Stomach (tissue), 9 donors: ENCODE data around the gene TUT1. TPM values are rescaled to one million over a fixed set of nuclear protein-coding genes. Genes with fewer than 3 reads are reported as not detected.
A peak's percentile ranks its signal among the peaks of the same experiment; 100 is the strongest.

ENCODE experiments used
- DNase-seq, 2 donors: peaks; one replicate each; pipeline versions ENCODE4 v3.0.0 to v3.0.0-alpha.2; 2013 to 2019
- H3K27ac ChIP-seq, 5 donors: fragments of 200-600 bp in 4 of 5; sonication (generic) in 4 of 5; one replicate each; pipeline ENCODE4 v1.5.1; 2013 to 2019; ENCODE audit warnings: mild to moderate bottlenecking in 1 of 5, moderate library complexity in 1 of 5
- H3K27me3 ChIP-seq, 3 donors: fragments of 200-600 bp; sonication (generic); one replicate each; pipeline ENCODE4 v1.5.1; 2017 to 2019; ENCODE audit warnings: mixed run types in 1 of 3
- H3K36me3 ChIP-seq, 4 donors: fragments of 200-600 bp; sonication (generic); 1 replicate in 3 of 4; 2 replicates in 1 of 4; pipeline ENCODE4 v1.5.1; 2016 to 2019
- H3K4me1 ChIP-seq, 4 donors: fragments of 200-600 bp; sonication (generic); one replicate each; pipeline ENCODE4 v1.5.1; 2016 to 2019
- H3K4me3 ChIP-seq, 4 donors: fragments of 200-600 bp; sonication (generic) in 3 of 4; one replicate each; pipeline ENCODE4 v1.5.1; 2016 to 2019; ENCODE audit warnings: mild to moderate bottlenecking in 1 of 4
- H3K9me3 ChIP-seq, 4 donors: fragments of 200-600 bp; sonication (generic); one replicate each; pipeline ENCODE4 v1.5.1; 2016 to 2019
- CTCF ChIP-seq, 7 experiments: fragments of 450-650 bp in 4 of 7; fragments of 200-600 bp in 3 of 7; sonication (generic) in 3 of 7; IDR thresholded peaks; one replicate each; pipeline ENCODE4 v1.5.1; 2016 to 2019; ENCODE audit warnings: antibody characterized with exemption in 7 of 7, control low read depth in 2 of 7, mild to moderate bottlenecking in 1 of 7
- EP300 ChIP-seq: sonication (generic); formaldehyde crosslinking; IDR thresholded peaks from one replicate; pipeline ENCODE4 v1.6.1; 2017; ENCODE audit warnings: antibody characterized with exemption
- POLR2A ChIP-seq, 4 donors: fragments of 450-650 bp; IDR thresholded peaks; one replicate each; pipeline ENCODE4 v1.6.1; 2016; ENCODE audit warnings: antibody characterized with exemption in 4 of 4, control low read depth in 2 of 4, mild to moderate bottlenecking in 1 of 4, moderate library complexity in 1 of 4
- POLR2AphosphoS5 ChIP-seq, 3 donors: sonication (generic); formaldehyde crosslinking; IDR thresholded peaks; one replicate each; pipeline ENCODE4 v1.6.1; 2016; ENCODE audit warnings: antibody characterized with exemption in 3 of 3
- WGBS, 5 donors: extraction: QIAGEN DNeasy Blood & Tissue Kit in 3 of 5; methylation state at CpG; one replicate each; pipeline versions ENCODE4 v1.1.5 to v1.1.7; 2013 to 2018; 5-methylcytosine and 5-hydroxymethylcytosine counted together
- intact Hi-C: fragments of 100-400 bp; cut with DNase I; formaldehyde crosslinking; loops from one replicate; pipeline ENCODE4 v1.15.1; 2023; ENCODE audit warnings: low total_unique reads
- polyA plus RNA-seq, 3 donors: library from polyadenylated mRNA; stranded (reverse); fragments of 200-250 nt; gene quantifications; one replicate each; pipeline ENCODE4 v1.2.3, GENCODE V29; 2013
- total RNA-seq, 5 donors: library from RNA; depleted of rRNA; stranded (reverse); fragments of >200 nt; gene quantifications; one replicate each; pipeline versions ENCODE4 v1.1.0 to v1.2.3, GENCODE V29; 2014 to 2016
- donor health status: healthy with polysubstance abuse.
- donor health status: Bipolar disorder and iron deficiency.
- donor health status: healthy.

TUT1 gene
- total and polyA plus RNA-seq, 8 donors = 6.1 to 36.2 (median 14.8) TPM

GRCh38 chr11:62615521-62615920 lies 24.2 kb upstream of the TUT1 start:
- intact Hi-C loops = no loop called here
- Histone ChIP-seq H3K4me1 (peaks cover 25 to 41% (median 30%) of the 10 kb centered on the region in 4 donors), H3K27me3 (no peaks in the 10 kb centered on the region), H3K36me3 (peaks cover 6 to 44% (median 35%) of the 10 kb centered on the region in 4 donors), H3K9me3 (no peaks in the 10 kb centered on the region), H3K4me3 (no peak overlapping the region), H3K27ac (no peak overlapping the region)
- TF ChIP-seq EP300 (no peak), POLR2AphosphoS5 (IDR thresholded peaks at IDR 0.05) (no peak), CTCF (IDR thresholded peaks at IDR 0.05) (no peak), POLR2A (IDR thresholded peaks at IDR 0.05) (no peak)
- no peak for DNase-seq
- WGBS, 5 donors = 82 to 94% (median 85%) methylated on average over 3 to 7 of the region's 7 CpGs

- TF ChIP-seq POLR2AphosphoS5 (IDR thresholded peaks at IDR 0.05) (peak in 1 of 3 donors; percentile 23), EP300 (no peak)
- no peaks in the 10 kb centered on the region for H3K27me3 ChIP-seq
- WGBS, 5 donors = 61 to 74% (median 65%) methylated on average over 7 to 8 of the region's 8 CpGs
- no peaks in the 10 kb centered on the region for H3K9me3 ChIP-seq
- peak overlapping the region in 4 of 5 donors; percentile 95 to 97 (median 96) for H3K27ac ChIP-seq
- intact Hi-C loops = no loop called here
- H3K36me3 ChIP-seq = peaks cover 13 to 56% (median 46%) of the 10 kb centered on the region in 4 donors
- H3K4me3 ChIP-seq = no peak overlapping the region
- peak; percentile 56 to 65 for DNase-seq
- H3K4me1 ChIP-seq = peaks cover 20 to 36% (median 28%) of the 10 kb centered on the region in 4 donors
These were observed 23.0 kb upstream of the TUT1 start for GRCh38 chr11:62614275-62614674.

GRCh38 chr11:62613291-62613778 lies 22.0 kb upstream of the TUT1 start:
- H3K4me3 ChIP-seq = peak overlapping the region; percentile 75 to 84 (median 76)
- TF ChIP-seq CTCF (IDR thresholded peaks at IDR 0.05) = no peak
- TF ChIP-seq POLR2AphosphoS5 (IDR thresholded peaks at IDR 0.05) = no peak
- intact Hi-C loops = no loop called here
- H3K9me3 ChIP-seq = no peaks in the 10 kb centered on the region
- WGBS, 5 donors = 27 to 47% (median 37%) methylated on average over 5 to 15 of the region's 15 CpGs
- peaks cover 20 to 36% (median 28%) of the 10 kb centered on the region in 4 donors for H3K4me1 ChIP-seq
- H3K27me3 ChIP-seq = no peaks in the 10 kb centered on the region
- H3K27ac ChIP-seq = peak overlapping the region; percentile 83 to 97 (median 96)
- H3K36me3 ChIP-seq = peaks cover 13 to 63% (median 51%) of the 10 kb centered on the region in 4 donors
- DNase-seq = peak in 1 of 2 donors; percentile 32

GRCh38 chr11:62612366-62613290 lies 21.3 kb upstream of the TUT1 start, which contains the start of the genes EML3 and ROM1:
TSS of gene EML3 (minus strand) at chr11:62612775. CDS start at chr11:62612457, 318 bp downstream.
TSS of gene ROM1 (plus strand) at chr11:62613257. CDS start at chr11:62613282, 25 bp downstream.
- no peaks in the 10 kb centered on the region for H3K9me3 ChIP-seq
- H3K27ac ChIP-seq = peak within 1 kb of the TSS; percentile 83 to 97 (median 96)
- peaks cover 20 to 36% (median 28%) of the 10 kb centered on the region in 4 donors for H3K4me1 ChIP-seq
- peak within 1 kb of the TSS; percentile 75 to 84 (median 76) for H3K4me3 ChIP-seq
- H3K36me3 ChIP-seq = peaks cover 13 to 69% (median 57%) of the 10 kb centered on the region in 4 donors
- TF ChIP-seq POLR2AphosphoS5 (IDR thresholded peaks at IDR 0.05) (peak in 2 of 3 donors; percentile 16 to 63), POLR2A (IDR thresholded peaks at IDR 0.05) (no peak), CTCF (IDR thresholded peaks at IDR 0.05) (peak in 5 of 7 experiments; percentile 26 to 99 (median 86))
- intact Hi-C loops = no loop called here
- no peaks in the 10 kb centered on the region for H3K27me3 ChIP-seq
- peak; percentile 86 to 95 for DNase-seq
- WGBS, 5 donors = 2 to 12% (median 5%) methylated on average over 11 to 78 of the region's 91 CpGs
